GM21529 (cell line): ENCODE measurements around the gene TMEM117.
"Not testable (repeated sequence)": the region's sequence is repeated elsewhere in the genome, so short reads cannot be mapped to it uniquely, and the experiment has no call there.

ENCODE experiments used
- ATAC-seq: cut with Tn5 transposase; IDR thresholded peaks from one replicate; pipeline ENCODE4 v1.9.1; 2021; ENCODE audit not compliant: unreplicated experiment

TMEM117 gene

DNA sequence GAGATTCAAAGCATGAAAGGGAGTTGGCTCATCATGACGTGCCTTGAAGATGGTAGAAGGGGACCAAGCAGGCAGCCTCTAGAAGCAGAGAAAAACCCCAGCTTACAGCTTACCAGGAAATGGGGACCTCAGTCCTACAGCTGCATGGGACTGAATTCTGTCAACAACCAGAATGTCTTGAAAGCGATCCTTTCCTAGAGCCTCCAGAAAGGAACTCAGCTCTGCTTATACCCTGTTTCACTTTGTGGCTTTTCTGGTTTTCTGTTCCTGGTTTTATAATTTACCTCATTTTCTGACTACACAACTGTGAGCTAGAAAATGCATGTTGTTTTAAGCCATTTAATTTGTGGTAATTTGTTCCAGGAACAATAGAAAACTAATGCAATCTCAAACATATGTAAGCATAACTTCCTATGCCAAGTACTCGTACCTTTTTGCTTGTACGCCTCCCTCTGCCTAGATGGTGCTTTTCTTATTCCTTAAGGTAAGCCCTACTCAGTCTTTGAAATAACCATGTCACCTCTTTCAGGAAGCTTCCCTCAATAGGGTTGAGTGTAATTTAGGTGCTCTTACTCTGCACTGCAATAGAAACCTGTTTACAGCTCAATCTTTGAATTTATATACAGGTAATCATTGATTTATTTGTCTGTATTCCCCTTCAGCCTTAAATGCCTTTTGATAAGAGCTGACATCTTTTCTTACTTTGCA is 348.8 kb downstream of the TMEM117 start:
- ATAC-seq: peak; percentile 97

DNA sequence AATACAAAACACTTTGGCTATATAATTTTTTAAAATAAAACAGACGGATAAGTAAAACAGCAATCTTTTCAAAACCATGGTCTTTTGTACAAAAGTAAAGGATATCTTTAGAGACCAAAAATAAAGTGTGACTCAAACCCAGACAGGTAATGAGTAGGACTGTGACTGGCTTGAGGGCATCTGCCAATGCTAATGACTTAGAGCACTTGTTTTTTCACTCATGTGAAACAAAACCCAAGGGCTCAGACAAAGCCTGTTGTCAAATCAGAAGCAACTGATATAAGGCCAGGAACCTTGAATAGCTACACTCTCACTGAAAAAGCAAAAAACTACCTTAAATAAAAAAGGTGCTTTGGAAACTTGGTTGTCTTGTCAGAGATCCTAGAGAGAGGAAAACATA is 357.4 kb downstream of the TMEM117 start:
- ATAC-seq: peak; percentile 100

DNA sequence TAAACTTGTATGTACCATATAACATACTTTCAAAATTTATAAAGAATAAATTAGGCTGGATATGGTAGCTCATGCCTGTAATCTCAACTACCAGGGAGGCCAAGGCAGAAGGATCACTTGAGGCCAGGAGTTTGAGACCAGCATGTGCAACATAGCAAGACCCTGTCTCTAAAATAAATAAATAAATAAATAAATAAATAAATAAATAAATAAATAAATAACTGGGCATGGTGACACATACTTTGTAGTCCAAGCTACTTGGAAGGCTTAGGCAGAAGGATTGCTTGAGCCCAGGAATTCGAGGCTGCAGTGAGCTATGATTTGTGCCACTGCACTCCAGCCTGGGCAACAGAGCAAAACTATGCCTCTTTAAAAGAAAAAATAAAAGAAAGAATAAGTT is 359.8 kb downstream of the TMEM117 start:
- ATAC-seq: not testable (repeated sequence)

DNA sequence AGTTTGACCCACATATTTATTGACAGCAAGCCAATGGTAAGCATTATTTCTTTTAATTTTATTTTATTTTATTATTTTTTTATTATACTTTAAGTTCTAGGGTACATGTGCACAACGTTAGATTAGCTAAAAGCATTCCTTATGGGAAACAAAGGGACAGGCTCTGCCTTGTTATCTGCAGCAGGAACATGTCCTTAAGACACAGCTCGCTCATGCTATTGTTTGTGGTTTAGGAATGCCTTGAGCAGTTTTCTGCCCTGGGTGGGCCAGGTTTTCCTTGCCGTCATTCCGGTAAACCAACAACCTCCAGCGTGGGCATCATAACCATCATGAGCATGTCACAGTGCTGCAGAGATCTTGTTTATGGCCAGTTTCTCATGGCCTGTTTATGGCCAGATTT is 370.2 kb downstream of the TMEM117 start:
- ATAC-seq: no peak

DNA sequence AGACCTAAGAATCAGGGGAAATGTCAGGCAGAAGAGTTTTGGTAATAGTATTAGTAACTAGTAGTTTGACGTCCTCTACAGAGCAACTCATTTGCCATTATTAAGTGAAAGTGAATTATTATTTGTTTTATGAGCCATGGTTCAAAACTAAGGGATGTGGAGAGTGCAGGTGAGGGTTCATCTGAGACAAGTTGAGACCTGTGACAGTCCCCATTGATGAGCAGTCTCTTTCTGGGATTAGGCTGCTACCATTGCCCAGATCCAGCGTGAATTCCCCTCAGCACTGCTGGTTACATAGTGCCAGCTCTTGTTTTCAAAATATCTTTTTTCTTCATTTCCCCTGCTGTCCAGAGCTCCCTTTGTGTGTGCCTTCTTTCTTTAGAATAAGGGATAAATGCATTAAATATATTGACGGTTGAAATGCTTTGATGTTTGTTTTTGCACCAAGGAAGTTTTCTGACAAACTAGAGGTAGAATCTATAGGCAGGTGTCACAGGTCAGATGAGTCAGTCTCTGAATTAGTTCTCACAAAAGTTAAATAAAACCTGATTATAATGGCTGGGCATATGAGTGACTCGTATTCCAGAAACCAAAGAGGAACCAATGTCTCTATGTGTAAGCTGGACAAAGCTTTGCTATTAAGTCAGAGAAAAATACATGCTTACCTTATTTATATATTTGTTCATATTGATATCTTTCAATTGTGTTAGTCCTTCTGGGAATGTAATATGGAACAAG is 381.4 kb downstream of the TMEM117 start:
- no peak for ATAC-seq

DNA sequence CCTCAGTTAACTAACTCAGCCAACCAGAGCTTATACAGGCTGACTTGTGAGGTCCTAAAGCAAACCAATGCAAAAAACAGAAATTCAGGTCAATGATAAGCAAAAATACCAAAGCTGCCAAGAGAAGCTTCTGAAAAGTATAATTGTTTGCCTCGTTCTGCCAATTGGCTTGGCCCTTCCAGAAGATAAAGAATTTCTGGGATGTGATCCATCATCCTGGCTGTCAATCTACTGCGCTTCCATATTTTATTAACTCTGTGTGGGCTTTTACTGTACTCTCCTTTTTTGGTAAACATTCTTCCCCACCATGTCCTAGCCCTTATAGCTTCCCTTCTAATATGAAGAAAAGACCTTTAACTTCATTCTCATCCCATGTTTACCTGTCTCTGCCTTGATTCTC is 387.9 kb downstream of the TMEM117 start:
- no peak for ATAC-seq

DNA sequence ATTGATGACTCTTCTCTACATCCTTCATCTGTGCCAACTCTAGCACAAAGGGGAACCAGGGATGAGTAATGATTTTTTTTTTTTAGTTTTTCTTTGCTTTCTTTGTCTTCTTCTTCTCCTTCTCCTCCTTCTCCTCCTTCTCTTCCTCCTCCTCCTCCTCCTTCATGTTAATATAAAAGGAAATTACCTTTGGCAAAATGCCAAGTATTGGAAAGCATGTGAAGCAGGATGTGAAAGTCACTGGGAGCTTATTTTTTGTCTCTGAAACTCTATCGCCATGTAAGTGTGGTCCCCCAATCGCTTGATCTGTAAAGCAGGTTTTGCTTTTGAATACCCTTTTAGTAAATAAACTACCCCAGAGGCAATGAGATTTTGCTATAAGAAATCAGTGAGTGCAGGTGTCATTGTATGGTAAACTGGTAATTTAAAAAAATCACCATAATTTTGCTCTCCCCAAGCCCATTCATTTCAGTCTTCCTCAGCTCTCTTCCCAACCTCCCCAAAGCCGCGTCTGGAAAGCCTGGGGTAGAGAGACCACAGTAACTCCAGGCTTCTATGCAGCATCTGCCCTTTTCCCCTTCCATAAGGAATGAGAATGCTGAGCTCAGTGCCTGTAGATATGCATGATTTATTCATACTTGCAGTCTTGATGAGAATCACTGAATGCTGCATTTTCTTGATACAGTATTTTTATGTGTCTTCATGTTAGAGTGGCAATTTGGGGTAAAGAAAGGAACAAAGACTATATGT is 388.7 kb downstream of the TMEM117 start:
- no peak for ATAC-seq

DNA sequence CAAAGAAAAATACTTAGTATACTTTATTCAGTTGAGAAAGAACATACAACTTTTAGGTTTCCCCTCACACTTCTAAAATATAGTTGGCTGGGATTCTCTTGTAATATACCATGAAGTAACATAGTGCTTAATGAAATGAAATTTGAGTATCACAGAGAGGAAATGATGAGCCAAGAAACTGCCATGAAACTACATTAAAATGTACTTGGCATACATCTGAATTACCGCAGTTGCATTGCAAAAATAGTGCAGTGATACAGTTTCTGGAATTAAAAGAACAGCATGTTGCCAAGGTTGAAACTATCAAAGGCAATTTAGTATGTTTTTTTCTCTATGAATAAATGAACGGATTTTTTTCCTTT is 389.2 kb downstream of the TMEM117 start:
- ATAC-seq: no peak

DNA sequence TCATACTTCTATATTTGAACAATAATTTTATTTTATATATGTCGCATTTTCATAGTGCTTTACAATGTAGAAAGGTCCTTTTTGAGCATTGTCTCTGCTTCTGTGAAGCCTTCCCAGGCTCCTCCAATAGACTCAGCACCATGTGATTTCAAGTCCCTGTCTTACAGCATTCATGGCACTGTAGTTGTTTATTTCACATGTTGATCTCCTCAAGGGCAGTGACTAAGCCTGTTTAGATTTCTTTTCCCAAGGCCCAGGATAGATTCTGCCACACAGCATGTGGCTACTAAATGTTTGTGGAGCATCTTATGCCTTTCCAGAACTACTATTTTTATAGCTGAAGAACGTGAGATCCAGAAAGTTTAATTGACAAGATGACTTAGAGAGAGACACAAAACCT is 391.7 kb downstream of the TMEM117 start:
- ATAC-seq: no peak

DNA sequence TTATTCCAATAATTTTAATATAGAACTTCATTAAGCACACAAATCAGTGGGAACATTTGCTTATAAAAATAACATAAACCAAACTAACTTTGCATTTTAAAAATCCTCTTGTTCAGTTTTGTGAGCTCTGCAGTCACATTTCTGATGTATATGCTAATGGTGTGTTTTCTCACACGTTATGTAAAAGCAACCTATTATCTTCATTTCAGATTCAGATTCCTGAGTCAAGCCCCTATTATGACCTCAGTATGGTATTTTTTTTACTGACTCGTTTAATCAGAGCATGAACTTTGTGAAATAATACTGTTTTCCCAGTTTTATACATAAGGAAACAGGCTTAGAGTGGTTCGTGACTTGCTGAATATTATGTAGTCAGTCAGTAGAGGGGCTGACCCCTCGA is 394.0 kb downstream of the TMEM117 start:
- no peak for ATAC-seq

DNA sequence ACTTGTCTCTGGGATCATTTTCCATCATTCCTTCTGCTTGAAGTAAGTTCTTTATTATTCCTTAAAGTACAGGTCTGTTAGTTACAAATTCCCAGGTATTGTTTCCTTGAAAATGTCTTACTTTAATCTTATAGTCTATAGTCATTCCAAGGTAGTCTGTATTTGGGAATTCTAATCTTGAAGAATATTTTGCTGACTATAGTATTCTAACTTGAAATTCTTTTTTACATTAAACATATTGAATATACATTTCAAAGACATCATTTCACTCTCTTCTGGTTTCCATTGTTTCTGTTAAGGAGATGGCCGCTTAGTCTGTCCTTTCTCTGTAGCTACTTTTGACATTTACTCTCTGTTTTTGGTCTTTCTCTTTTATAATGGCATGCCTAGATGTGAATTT is 399.8 kb downstream of the TMEM117 start:
- ATAC-seq: no peak

DNA sequence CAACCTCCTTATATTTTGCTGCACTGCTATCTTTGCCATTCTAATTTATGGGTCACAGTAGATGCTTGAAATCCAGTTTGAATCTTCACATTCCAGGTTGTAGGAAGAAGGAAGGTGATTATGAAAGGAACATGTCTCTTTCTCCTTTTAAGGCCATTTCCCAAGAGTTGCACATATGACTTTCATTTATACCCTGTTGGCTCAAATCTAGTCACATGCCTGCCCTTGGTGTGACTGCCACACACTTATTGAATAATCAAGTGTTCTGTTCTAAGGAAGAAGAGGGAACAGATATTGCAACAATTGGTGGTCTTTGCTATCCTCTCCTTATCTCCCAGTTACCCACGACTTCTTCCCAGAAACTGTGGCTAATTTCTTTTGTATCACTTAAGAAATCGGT is 404.3 kb downstream of the TMEM117 start:
- no peak for ATAC-seq

DNA sequence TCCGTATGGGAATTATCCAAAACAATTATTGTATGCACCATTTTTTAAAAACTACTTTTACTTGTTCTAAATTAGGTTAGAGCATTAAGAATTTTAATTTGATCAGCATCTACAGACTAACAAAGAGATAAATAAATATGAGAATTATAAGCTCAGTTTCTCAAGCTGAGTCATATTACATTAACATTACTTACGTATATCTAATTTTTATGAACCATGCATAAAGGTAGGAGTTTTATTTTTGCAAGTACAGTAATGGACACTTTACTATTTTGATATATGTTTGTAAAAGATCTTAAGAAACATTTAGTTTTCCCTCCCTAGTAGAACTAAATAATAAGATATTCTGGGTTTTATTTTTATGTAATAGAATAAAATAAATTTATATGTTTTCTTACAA is 410.1 kb downstream of the TMEM117 start:
- no peak for ATAC-seq

DNA sequence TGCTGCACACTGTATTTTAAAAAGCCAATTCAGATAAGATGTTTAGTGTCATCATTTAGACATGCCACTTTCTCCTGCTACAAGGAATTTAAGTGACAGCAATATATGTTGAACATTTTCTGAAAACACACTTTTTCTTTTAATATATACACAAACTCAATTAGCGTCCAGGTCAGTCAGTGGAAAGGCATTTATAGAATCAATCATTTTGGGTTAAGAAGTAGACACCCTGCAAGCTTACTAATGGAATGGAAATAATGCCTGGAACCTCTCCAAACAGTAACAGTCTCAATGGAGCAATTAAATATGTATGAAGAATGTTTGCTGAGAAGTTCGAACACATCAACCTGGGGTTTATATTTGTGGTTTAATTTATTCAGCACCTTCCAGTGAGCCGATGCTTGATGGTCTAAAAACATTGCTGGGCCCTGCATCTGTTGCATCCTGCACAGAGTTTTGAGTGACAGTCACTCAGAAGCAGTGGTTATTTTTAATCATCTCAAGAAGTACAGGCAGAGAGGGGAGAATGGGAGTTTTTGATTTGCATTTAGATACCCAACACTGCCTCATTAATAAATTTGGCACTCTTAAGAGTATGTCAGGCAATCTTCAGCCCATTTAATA is 410.7 kb downstream of the TMEM117 start:
- no peak for ATAC-seq

DNA sequence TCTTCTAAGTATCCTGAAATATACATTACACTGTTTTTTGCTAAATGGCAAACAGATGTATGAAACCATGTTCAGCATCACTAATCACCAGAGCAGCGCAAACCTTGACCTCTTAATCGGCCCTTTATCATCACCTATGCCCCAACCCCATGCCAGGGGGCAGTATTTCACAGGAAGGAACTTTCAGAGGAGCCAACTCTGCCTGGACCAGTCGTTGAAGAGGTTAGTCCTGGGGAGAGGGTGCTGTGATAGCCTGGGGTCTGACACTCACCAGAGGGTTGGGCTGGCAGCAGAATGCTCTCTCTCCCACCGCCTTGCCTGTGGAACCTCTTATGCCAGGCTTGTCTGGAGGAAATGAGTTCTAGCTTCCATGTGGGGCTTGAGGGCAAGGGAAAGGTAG is 411.7 kb downstream of the TMEM117 start:
- ATAC-seq: no peak

DNA sequence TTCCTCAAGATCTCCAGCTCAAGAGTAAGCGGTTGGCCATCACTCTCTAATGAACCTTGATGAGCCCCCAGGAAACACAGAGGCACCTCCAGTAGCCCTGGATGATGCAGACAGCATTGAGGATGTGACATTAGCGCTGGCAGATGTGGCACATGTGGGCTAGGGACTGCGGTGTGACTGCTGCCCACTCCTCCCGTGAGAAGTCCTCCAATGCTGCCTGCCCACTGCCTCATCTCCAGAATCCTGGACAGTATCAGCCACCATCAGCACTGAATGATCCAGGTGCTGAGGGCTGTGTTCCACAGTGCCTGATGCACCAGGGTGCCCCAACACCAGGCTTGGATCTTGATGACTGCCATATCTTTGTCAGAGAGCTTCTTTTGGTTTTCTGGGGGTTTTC is 412.6 kb downstream of the TMEM117 start:
- ATAC-seq: no peak

DNA sequence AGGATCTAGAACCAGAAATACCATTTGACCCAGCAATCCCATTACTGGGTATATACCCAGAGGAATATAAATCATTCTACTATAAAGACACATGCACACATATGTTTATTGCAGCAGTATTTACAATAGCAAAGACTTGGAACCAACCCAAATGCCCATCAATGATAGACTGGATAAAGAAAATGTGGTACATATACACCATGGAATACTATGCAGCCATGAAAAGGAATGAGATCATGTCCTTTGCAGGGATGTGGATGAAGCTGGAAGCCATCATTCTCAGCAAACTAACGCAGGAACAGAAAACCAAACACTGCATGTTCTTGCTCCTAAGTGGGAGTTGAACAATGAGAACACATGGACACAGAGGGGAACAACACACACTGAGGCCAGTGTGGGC is 414.6 kb downstream of the TMEM117 start:
- ATAC-seq: not testable (repeated sequence)

DNA sequence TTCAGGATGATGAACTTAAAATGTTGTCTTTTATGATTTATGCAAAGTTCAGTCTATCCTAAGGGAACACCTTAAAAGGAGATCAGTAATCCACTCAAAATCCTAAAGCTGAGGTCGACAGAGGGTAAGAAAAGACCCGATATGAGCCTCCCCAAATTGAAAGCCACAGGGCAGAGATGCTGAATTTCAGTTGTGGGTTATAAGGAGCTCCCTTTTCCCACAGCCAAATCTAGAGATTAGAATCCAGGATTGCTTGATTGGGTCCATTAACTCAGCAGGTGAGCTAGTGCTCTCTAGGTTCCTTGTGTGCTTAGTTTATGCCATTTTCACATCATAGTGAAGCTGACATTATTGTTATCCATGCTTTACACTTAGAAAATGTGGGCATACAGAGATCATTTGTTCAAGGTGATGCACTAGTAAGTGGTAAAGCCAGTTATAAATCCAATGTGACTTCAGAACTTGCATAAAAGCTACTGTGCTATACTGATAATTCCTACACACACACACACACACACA is 417.5 kb downstream of the TMEM117 start:
- no peak for ATAC-seq

DNA sequence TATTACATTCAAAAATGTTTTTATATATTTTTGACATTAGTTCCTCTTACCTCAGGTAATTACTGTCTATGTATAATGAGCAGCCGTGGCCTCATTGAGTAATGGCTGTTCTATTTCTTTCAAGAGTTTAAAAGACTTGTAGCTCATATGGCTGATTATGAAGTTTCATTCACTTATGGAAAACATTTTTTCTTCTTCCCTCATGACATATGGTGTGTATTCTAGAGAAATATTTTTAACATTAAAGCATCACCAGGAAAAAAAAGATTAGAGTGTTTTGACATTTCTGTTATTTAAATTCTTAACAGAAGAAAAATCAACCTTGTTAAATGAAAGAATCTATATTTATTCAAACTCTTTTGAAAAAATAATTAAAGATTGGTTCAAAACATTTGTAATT is 422.4 kb downstream of the TMEM117 start:
- no peak for ATAC-seq

DNA sequence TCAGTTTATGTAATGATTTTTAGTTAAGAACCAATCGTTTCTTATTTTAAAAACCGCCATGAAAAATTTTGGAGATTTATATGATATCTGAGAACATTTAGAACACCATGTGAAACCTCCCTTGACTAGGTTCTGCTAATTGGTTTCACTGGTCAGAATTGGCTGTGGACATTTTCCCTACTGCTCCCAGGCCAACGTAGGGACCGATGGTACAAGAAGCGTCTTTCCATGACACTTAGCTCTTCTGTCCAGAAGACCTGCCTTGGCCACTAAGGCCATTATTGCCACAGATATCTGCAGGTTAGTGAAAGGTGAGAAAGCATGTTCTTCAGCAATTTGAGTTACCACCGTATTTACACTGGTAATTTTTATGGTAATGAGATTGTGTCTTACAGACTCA is 424.0 kb downstream of the TMEM117 start:
- ATAC-seq: no peak

DNA sequence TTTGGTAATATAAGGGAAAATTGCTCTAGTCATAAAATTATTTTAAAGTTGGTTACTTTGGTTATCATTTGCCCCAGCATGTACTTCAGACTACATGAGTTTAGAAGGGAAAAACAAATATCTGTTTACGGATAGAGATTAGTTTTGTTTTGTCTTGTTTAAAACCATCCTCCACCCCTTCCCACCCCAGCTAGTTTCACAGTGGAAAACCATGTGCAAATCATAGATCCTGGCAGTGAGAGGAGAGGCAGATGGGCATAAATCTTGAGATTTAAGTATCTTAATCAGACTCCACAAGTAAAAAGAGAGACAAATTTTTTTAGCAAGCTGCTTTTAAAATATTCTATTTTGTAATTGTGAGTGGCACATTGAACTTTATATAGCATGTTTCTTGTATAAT is 424.7 kb downstream of the TMEM117 start:
- ATAC-seq: no peak
